Brain pericyte (primary cell): Measurements from ENCODE around the gene EIF6.
"Not testable (repeated sequence)": the region's sequence is repeated elsewhere in the genome, so short reads cannot be mapped to it uniquely, and the experiment has no call there.

Source experiments
- DNase-seq: peaks from one replicate; pipeline ENCODE4 v3.0.0-alpha.2; 2012; ENCODE audit warnings: low read depth, low spot score

EIF6 gene

DNA sequence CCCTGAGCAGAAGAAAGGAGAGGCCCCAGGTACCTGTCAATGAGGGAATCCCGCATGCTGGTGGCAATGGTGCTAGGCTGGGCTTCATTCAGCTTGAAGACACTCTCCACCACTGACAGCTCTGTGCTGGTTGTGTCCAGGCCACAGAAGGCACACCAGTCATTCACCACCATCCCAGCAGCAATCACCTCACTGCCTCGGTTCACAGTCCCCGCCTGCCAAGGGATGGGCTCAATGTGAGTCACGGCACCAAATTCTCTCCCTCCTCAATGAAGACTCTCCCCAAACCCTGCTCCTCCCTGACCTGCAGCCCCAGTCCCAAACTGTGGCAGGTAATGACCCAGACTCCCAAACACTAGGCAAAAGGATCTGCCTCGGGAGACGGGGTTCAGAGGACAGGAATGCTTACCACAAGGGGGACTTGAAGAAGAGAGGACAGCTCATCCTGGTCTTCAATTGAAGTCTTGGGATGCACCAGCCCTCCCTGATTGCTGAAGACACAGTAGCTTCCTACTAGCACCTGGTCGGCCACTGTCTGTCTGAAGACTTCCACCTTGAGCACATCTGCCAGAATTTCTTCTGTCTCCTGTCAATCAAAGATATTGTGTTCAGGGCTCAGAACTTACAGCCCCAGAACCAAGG, 4.9 kb downstream of the EIF6 start:
- no peak for DNase-seq

DNA sequence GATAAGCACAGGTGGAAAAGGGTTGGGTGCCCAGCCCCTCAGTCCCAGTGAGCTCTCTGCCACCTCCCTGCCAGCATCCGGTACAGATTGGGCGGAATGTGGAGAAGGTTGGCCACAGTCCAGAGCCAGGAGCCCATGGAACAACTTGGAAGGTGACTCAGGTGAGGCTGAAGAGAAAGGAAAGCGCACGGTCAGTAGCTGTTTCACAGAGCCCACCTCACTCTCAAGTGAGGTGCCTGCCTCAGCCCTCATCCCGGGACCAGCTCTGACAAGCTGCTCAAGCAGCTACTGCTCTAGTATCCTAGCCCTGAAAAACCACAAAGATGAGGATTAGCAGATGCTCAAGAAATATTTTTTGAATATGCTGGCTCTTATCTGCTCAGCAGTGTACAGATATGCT, 5.5 kb downstream of the EIF6 start:
- no peak for DNase-seq

DNA sequence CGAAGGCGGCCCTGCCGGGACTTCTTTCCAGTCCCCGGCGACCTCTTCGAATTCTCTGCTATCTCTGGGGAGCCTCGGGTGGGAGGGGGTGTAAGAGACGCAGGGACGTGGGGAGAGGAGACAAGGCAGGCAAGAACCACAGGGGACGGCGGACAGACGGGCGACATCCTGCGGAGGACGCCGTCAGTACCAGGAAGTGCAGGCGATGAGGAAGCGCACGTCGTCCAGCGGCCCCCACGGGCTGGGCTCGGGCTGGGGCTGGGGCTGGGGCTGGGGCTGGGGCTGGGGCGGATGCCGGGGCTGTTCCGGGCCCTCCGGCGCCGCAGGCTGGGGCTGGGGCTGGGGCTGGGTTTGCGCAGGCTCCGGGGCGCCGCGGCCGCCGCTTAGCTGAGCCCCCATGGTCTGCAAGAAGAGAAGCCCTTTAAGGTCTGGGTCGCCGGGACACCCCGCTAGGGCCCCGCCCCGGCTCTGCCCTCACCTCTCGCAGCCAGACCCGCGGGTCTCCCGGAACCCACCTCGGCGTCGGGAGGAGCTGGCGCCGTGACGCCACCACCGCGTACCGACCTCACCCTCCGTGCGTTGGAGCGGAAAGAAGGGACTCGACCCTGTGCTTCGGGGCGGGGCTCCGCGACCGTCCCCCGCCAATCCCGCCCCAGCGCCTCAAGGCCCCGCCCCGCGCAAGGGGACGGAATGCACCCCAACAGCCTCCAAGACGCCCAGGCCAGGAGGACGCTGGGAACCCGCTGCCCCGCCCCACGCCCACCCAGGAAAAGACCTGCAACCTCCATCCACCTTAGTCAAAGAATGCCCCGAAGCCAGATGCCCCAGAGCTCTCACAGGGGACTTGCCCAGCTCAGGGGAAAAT, 6.8 kb downstream of the EIF6 start, which contains the start of gene MMP24OS:
Gene MMP24OS, minus strand, starts transcription at position 592 of the 865 bp plus-strand sequence. Its CDS starts 193 bp downstream, at position 399.
- DNase-seq: no peak

DNA sequence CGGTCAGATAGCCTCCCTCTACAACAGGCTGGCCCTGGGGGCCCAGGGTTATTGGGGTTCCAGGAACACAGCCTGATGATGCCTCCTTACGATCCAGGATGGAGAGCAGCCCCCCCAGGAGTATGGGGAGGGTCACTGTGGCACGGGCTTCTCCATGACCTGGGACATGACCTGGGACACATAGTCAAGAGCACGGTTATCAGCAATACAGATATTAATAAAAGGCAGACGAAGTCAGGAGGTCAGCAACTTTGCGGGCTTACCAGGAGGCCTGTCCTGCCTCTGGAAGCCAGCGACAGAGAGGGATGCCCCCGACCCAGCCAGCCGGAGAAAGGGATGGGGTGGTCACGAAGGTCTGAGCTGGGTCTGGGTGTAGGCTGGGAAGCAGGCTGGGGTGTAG, 7.4 kb downstream of the EIF6 start:
- no peak for DNase-seq

DNA sequence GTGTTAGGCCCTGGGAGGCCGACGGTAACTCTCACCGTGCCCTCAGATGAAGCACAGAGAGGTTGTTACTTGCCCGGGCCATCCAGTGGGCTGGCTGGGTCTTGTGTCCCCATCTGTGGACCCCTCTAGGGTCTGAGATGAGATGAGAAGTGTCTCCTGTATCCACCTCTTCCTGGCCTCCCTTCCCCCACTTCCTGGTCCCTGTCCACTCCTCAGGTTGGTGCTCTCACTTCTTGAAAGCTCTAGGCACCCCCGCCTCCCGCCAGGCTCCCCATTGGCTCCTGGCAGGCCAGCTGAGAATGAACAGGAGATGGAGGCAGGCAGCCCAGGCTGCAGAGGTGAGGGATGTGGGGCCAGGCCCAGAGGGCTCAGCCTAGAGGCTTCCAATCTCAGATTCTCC, 8.2 kb downstream of the EIF6 start:
- no peak for DNase-seq

DNA sequence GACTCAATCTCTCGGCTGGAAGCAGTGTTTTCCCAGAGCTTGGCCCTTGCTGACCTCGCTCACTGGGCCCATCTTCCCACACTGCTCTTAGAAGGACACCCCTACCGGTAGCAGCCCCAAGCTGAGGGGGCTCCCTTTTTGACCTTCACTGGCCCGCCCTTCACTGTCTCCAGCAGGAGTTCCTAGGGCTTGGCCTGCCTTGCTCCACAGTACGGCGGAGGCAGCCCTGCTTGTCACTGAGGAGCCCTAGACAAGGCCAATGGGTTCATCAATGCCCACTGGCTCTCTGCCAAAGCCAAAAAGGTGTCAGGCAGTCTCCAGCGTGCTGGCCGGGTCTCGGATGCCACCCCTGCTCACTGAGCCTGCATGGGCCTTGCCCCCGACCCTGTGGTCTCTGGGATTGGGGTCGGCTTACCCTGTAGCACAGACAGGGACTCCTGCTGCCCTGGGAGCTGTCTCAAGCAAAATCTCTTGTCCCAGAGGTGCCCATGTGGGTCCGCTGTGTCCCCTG, 8.8 kb downstream of the EIF6 start:
- no peak for DNase-seq

DNA sequence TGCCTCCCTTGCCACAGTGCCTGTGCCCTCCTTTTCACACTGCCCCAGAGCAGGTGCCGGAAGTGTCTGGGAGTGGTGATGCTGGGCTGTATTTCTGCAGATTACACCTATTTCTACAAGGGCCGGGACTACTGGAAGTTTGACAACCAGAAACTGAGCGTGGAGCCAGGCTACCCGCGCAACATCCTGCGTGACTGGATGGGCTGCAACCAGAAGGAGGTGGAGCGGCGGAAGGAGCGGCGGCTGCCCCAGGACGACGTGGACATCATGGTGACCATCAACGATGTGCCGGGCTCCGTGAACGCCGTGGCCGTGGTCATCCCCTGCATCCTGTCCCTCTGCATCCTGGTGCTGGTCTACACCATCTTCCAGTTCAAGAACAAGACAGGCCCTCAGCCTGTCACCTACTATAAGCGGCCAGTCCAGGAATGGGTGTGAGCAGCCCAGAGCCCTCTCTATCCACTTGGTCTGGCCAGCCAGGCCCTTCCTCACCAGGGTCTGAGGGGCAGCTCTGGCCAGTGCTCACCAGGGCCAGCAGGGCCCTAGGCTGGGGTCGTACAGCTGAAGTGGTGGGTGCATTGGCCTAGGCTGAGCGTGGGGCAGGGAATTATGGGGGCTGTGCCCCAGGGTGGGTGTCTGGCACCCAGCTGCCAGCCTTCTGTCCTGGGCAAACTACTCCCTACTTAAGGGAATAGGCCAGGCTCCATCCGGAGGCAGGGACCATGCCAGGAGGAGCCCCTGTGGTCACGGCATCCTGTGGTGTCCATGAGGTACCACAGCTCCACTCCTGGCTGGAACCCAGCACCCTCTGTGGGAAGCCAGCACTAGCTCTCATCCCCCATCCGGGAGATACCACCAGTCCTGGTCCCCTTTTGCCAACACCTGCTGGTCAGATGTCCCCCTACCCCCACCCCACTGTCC, 10.1 kb downstream of the EIF6 start:
- DNase-seq: no peak

DNA sequence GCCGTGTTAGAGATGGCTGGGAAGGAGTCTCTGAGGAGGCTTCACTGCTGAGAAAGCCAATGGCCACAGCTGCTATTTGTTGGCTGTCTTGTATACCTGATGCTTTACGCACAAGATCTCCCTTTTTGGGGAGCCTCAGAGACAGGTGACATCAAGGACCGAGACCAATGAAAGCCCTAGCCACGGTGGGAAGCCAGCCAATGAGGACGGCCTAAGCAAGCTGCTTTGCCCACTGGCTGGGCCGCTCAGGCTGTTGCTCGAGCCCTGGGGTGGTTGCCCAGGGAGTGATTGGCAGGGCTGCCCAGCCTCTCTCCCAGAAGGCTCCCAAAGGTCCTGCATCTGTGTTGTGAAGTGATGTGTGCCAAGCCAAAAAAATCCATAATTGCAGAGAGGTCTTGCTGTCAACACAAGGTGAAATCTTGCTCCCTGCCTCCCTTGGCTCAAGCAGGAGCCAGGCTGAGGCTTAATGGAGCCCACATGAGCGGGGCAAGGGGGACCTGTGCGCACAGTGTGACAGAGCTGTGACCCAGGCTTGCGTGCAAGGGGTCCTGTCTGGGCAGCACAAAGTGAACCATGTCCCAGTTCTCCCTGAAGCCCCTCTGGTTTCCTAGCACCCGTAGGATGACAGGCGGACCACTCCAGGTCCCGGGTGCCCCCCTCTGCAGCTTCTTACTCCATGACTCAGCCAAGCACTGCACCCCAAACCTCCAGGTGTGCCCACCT, 11.0 kb downstream of the EIF6 start:
- DNase-seq: no peak

DNA sequence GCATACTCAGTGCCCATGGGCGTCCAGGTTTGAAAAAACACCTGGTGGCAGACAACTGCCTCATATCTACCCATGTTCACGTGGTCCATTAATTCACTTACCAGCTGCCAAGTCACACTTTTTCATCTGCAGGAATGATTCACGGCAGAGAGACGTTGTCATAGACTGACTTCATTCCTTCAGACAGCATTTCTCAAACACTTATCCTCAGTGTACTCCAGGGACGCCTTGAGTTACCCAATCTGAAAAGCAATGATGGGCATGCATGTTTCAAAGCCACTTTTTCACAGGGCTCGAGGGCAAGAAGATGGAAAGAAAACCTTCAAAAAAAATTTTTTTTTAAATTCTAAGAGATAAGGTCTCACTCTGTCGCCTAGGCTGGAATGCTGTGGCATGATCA, 12.7 kb downstream of the EIF6 start:
- no peak for DNase-seq

DNA sequence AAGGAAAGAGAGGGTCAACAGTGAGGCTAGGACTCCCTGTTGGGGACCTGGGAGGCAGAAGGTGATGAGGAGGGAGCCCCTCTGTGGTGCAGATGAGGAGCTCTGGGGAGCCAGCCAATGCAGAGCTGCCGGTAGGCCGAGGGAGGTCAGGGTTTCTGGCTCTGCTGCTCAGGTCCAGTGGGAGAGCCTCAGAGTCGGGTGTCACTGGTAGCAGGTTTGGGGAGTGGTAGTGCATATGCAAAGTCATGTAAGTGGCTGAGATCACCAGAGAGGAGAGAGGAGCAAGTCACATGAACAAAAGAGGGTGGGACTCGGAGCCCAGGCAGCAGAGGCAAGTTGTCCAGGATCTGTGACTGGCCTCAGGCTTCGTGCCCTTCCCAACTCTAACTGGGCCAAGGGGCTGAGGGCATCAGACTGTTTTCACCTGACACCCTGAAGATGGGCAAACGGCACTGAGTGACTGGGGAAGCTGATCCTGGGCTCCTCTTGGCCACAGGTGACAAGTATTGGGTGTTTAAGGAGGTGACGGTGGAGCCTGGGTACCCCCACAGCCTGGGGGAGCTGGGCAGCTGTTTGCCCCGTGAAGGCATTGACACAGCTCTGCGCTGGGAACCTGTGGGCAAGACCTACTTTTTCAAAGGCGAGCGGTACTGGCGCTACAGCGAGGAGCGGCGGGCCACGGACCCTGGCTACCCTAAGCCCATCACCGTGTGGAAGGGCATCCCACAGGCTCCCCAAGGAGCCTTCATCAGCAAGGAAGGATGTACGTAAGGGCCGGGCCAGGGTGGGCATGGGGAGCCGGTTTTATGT, 13.3 kb downstream of the EIF6 start:
- no peak for DNase-seq

DNA sequence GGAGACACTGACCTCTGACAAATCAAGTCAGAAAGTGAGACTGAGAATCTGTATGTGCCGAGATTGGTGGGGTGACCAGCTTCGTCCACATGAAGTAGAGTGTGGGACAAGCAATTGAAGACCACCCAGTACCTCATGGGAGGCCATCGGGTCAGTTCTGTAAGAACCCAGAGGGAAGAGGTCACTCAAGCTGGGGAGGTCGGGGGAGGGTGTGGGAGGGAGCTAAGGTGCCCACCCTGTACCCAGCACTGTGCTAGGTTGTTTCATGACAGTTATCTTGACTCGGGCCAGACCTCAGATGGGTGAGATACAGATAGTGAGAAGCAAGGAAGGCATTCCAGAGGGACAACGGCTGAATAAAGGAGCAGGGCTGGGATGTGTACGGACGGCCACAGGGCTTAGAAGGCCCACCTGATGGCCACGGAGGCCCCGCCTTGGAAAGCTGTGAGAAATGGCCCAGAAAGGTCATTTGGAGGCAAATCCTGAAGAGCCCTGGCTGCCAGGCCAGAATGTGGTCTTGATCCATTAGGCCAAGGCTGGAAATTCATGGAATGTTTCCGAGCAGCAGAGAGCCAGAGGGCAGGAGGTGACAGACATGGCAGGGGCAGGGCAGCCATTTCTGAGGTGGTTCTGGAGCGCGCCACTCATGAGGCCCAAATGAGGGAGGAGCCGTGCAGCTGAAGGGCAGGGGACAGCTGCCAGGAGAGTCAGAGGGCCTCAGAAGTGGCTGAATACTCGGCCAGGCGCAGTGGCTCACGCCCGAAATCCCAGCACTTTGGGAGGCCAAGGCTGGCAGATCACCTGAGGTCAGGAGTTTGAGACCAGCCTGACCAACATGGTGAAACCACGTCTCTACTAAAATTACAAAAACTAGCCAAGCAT, 14.3 kb downstream of the EIF6 start:
- no peak for DNase-seq

DNA sequence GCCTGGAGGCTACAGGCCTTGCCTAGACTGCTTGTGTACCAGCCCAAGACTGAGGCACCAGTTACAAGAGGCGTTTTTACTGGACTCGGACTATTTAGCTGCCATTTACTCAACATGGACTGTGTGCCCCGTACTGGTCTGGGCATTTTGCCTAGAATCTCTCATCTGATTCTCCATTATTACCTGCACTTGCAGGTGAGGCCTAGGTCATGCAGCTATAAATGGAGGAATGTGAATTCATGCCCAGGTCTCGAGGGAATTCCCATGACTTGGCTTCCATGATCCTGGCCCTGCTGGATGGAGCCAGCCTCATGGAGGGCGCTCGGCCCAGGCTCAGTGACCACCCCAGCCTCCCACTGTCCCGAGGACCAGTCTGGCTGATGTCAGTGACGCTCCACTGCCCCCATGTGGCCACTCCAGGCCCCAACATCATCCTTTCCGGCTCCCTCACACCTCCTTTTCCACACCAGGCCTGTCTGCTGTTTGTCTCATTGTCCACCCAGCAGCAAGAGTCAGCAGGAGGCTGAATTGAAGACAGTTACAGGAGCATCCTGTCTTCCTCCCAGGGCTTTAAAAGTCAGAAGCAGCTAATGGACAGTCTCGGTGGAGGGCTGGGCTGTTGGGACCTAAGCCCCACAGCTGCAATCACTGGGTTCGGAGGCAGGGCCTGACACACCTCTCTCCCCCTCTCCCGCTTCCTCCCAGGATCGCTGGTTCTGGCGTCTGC, 15.4 kb downstream of the EIF6 start:
- DNase-seq: no peak

DNA sequence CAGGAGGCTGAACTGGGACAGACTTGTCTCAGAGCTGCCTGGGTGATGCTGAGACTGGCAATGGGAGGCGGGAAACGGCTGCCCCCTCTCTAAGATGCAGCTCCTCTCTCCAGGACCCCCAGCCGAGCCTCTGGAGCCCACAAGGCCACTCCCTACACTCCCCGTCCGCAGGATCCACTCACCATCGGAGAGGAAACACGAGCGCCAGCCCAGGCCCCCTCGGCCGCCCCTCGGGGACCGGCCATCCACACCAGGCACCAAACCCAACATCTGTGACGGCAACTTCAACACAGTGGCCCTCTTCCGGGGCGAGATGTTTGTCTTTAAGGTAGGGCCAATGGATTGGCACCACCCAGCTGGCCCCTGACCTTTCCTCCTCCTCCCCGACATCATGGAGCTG, 17.5 kb downstream of the EIF6 start:
- no peak for DNase-seq

DNA sequence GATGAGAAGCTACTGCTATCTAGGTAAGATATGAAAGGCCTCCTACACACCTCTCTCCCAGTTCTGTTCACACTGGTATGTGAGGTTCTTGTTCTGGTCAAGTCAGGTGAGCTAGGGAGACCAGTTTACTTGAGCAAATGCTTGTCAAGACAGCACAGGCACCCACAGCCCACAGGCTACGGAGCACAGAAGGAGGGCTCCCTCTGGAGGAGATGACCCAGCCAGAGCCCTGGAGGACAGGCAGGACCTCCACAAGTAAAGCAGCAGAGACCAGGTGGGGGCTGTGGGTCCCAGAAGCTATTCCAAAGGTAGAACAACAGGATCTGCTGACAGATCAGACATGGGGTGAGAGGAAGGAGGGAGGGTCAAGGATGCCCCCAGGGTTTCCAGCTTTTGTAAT, 19.8 kb downstream of the EIF6 start:
- DNase-seq: no peak

DNA sequence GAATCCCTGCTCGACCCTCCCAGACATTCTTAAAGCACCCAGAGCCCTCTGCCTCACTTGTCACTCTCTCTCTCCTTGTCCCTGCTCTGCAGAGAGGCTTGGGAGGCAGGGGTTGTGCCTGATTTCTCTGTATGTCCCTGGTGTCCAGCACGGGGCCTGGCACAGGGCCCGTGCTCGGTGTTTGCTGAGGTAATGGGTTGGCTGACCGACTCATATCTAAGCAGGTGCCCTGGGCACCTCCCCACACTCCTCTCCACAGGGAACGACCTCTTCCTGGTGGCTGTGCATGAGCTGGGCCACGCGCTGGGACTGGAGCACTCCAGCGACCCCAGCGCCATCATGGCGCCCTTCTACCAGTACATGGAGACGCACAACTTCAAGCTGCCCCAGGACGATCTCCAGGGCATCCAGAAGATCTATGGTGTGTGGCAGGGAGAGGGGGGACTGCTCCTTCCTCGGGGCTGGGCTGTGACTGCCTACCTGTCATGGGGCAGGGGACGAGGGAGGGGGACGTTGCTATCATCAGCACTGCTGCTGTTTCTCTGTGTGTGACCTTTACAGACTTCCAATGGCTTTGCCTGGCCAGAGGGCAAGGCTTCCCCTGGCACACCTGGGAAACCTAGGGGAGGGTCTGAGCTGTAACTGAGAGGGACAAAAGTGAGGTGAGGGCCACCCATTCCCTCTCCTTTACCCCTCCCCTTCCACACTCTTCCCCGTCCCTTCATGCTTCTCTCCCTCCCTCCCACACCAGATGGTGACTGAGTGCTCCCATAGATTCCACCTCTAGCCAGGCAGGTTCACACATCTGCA, 20.8 kb downstream of the EIF6 start:
- no peak for DNase-seq

DNA sequence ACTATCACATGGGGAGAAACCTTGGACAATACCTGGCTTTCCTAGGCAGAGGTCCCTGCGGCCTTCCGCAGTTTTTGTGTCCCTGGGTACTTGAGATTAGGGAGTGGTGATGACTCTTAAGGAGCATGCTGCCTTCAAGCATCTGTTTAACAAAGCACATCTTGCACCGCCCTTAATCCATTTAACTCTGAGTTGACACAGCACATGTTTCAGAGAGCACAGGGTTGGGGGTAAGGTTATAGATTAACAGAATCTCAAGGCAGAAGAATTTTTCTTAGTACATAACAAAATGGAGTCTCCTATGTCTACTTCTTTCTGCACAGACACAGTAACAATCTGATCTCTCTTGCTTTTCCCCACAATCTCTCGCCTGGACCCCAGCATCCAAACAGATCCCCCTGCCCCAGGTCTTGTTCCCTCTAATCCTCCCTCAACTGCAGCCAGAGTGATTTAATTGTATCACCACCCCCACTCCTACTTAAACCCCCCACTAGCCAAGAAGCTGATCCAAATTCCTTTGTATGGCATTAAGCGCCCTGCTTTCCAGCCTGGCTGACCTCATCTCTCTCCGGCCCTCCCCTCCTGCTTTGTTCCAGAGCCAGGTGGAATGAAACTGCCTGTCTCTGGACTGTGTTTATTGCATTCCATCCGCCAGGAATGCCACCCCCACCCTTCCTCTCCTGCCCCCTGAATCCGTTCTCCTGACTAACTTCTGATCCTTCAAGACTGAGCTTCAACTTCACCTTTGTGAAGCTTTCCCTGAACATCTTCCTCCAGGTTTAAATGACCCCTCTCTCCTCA, 21.6 kb downstream of the EIF6 start:
- DNase-seq: not testable (repeated sequence)

DNA sequence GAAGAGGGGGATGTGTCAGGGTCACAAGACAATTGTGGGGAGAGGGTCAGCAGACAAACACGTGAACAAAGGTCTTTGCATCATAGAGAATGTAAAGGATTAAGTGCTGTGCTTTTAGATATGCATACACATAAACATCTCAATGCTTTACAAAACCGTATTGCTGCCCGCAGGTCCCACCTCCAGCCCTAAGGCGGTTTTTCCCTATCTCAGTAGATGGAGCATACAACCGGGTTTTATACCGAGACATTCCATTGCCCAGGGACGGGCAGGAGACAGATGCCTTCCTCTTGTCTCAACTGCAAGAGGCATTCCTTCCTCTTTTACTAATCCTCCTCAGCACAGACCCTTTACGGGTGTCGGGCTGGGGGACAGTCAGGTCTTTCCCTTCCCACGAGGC, 22.3 kb downstream of the EIF6 start:
- DNase-seq: not testable (repeated sequence)
